Measurements from ENCODE around the gene DAO.
"Not testable (repeated sequence)": the region's sequence is repeated elsewhere in the genome, so short reads cannot be mapped to it uniquely, and the experiment has no call there.

DAO gene

DNA sequence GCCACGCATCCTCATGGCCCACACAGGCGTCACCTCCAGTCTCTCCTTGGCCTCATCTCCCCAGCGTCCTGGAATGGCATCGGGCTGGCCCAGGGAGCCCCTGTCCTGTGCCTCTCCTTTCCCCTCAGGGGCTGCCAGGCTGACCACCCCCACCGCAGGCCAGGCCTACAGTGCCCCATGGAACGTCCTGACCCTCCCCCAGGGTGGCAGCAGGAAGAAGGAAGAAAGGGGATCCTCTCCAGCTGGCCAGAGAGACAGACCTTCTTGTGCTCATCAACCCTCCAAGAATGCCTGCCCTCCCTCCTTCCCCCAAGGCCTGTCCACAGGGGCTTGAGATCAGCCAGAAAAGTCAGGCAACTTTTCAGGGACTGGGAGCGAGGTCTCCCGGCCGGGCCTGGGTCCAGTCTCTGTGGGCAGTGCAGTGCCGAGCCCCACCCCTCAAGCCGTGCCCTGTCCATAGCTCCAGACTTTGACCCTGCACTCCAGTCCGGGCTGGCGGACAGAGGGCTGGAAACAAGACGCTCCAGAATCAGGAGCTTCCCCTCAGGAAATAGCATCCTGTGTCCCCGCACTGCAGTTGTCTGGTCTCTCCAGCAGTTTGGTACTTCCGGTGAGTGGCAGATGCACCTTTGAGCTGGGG is at the start of gene DAO:
TSS of gene DAO (plus strand) at position 478 of the 640 bp plus-strand sequence. CDS start 4,915 bp downstream, outside the sequence.
- no peak for DNase-seq

DNA sequence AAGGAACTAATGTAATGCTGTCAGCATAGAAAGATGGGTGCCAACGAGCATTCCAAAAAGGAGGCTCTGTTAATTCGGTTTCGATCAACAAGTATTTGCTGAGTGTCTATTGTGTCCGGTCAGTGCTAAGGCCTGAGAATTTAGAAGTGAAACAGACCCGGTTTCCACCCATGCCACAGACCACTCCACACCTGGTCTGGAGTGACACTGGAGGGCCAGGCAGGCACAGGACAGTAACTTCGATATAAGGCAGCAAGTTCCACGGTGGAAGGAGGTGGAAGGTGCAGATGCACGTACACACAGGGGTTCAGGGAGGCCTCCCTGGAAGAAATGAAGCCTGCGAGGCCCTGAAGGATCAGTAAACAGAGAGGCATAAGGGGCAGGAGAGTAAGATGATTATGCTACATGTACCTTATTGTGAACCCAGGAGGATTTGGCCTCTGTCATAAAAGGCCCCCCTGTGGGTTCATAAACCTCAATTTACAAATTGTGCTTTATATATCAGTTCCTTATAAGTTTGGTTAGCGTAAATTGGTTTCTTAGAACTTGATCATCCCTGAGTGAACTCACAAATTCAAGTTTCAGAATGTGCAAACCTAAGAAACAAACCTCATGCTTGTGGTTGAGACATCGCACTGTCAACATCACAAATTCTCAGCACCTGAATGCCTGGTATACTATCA is 48.4 kb upstream of the DAO start:
- DNase-seq: no peak

DNA sequence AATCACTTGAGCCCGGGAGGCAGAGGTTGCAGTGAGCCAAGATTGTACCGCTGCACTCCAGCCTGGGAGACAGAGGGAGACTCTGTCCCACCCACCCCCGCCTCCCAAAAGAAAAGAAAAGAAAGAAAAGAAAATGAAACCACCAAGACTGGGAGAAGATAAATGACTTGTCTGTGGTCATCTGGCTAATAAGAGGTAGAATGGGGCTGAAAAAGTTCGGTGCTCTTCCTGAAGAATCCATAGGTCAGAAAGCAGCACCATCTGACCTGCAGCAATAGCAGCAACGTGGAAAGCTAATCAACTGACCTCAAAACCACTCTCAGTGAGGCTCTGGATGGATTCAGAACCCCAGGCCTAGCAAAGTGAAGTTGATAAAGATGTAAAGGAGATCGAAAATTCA is 47.7 kb upstream of the DAO start:
- no peak for DNase-seq

DNA sequence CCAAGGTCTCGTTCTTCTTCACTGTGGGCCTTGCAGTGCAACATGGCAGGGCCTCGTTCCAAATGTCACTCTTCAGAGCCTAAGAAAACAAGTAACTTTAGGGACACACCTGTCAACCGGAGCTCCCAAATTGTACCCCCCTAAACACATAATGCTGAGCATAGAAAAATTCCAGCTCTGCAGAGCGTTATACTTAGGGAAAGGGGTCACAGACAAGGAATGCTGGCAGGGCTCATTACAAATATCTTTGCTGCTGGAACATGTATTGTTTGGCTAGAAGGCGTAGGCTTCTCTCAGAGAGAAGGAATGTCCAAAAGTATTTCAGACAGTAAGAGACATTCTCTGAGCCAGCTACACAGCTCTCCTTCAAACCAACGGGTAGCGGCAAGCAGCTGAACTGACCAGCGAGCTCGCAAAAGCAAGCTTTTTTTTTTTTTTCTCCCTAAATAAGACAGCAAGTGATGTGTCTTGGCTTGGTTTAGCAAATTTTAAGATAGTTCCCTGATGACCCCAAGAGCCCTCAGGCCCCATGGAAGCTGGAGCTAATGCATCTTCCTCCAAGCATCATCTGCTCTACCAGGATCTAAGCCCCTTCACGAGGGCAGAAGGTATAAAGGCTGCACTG is 47.0 kb upstream of the DAO start:
- DNase-seq: no peak

DNA sequence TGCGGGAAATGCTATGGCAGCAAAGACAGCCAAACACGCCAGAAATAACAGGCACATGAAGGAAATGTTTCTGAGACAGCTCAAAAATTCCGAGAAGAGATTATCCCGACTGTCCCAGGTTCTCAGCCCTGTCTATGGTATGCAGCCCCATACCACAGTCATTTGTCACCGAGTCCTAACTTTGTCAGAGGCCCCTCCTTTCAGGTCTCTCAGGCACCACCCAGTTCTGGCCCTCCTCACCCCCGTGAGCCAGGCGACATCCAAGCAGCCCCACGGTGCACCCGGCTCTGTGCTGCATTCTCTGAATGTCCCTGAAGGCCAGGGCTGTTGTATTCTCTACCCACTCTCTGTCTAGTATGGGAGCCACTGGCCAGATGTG is 46.5 kb upstream of the DAO start:
- DNase-seq: no peak

DNA sequence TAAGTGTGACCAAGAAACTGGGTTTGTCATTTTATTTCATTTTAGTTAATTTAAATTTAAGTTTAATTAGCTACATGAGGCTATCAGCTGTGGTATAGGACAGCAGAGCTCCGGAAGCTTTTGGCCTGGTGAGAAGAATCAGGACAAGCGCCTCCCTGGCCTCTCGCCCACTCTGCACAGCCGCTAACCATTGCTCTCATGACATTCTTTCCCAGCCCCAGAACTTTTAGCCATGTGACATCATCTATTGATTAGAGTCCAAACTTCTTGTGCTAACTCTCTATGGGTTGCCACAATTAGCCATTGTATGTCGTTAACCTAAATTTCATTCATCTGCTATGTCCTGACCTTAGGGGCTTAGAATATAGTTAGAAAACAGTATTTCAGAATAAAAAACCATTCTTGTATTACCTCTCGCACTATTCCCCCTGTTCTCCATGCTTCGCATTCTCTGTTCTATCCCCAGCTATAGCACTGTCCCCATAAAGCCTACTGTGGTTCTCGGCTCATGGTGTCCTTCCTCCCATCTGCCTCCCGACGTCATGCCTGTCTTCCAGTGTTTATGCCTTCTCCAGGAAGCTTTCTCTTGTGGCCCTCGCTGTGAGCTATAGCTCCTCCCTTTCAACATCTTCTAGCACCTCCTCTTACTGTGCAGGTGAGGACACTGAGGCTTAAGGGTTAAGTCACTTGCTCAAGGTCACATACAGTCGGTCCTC is 46.0 kb upstream of the DAO start:
- DNase-seq: no peak

DNA sequence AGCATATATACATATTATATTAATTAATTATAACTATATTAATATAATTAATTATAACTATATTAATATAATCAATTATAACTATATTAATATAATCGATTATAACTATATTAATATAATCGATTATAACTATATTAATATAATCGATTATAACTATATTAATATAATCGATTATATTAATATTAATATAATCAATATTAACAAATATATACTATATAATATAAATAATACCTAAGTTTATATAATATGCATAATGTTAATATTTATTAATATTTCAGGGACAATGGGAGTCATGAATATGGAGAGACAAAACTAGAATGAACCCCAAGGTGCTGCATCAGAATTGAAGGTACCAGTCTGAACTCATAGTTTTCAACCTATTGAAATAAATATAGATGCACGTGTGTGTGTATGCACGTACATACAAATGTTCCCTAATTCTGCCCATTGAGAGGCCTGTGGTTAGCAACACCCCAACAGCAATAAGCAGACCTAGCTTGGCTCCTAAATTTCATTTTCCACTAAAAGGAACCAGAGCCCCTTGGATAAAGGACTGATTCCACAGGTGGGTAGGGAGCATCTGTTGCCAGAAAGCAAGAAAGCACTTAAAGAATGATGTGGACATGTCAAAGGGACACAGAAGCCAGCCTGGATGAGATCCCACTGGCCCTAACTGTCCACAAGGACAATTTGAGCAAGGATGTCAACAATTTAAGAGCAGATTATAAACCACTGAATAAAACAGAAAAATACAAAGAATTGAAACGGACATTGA is 43.8 kb upstream of the DAO start:
- DNase-seq: no peak

DNA sequence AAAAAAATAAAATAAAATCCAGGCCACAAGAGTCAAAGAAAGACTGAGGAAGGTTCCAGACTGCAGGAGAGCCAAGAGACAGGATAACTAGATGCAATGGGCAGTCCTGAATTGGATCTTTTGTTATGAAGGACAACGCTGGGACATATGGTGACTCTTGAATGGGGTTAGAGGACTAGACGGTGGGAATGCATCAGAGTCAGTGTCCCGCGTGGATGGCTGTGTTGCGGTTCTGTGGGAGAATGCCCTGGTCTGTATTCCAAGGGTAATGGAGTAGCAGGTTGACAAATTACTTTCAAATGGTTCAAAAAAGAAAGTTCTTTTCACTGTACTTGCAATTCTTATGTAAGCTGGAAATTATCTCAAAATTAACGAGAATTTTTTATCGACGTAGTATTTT is 42.7 kb upstream of the DAO start:
- DNase-seq: no peak

DNA sequence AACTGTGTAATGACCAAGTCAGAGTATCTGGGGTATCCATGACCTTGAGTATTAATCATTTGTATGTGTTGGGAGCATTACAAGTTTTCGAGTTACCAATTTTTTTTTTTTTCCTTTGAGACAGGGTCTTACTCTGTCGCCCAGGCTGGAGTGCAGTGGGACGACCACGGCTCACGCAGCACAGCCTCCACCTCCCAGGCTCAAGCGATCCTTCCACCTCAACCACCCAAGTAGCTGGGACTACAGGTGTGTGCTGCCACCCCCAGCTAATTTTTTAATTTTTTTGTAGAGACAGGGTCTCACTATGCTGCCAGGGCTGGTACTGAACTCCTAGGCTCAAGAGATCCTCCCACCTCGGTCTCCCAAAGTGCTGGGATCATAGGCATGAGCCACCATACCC is 42.2 kb upstream of the DAO start:
- DNase-seq: no peak

DNA sequence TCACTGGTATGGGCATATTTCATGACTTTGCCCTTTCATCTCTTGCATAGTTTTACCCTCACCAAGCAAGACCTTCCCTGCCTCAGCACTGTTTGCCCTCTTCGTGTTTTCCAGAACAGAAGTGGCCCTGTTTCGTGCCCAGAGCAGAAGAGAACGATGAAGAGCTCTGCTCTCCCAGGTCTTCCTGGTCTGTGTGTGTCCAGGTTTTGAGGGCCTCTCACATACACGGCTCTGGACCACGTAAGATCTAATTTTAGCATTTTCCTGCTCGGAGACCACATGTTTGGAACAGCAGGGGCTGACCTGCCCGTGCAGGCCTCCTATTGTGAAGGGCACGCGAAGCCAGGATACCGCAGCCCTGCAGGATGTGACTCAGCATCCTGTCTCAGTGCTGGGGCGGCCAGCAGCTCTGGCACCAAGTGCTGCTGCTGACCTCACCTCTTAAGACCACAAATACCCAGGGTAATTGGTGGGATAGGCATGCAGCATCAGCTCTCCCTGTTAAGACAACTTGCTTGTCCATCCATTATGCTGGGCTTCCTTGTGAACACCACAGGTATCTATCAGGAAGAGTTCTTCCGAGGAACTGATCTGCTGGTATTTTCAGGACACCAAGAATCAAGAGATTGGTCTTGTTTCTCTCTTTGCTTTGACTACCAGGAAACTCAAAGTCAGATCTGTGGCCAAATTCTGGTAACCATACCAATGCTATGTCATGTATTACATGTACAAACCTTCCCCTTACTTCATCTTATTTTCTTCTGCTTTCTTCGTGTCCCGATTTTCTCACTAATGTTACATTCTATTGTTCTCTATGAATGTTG is 41.5 kb upstream of the DAO start:
- DNase-seq: no peak

DNA sequence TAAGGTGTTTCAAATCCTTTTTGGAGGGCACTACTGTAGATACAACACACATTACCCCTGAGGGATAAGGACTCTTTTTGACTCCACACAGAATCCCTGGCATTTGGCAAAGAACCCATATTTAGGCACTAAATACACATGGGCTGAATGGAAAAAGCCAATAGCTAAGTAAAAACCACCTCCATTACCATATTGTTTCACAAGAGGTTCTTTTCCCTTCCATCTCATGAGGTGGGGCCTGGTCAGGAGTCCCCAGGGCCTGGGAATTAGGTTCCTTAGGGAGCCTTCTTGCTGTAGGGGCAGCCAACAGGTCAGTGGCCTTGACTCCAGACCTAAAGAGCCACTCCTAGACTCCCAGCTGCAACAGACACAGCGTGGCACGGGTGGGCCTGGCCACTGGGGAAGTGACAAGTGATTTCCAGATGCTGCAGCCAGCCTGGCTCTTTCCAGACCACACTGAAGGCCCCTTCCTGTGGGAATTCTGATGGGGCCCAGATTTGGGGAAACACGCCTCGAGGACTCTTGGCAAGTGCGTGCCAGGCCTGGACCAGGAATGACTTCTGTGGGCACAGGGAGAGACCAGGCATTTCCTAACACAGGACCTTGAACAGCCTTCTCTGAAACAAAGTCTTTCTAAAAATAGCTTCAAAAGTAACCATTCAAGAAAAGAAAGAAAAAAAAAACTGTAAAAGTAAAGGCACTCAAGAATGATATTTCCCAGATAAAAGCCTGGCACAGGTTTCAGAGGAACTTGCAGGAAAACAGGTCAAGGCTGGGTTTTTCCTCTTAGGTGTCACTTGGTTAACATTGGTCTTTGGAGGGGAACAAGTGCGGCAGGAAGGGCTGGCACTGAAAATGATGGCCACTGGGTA is 40.6 kb upstream of the DAO start:
- no peak for DNase-seq

DNA sequence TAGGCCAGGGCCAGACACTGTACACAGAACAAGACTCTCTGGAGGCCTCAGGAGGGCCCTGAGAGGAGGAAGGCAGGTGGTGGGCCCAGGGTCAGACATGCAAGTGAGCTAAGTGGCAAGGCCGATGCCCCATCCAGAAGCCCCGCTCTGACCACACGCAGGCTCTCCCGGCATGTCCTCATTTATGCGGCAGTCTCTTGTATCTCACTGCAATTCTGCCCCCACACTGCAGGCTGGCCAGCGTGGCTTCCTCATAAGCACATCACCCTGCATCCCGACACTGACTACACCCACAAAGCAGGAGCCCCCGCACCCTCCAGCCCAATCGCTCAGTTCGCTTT is 40.0 kb upstream of the DAO start:
- DNase-seq: no peak

DNA sequence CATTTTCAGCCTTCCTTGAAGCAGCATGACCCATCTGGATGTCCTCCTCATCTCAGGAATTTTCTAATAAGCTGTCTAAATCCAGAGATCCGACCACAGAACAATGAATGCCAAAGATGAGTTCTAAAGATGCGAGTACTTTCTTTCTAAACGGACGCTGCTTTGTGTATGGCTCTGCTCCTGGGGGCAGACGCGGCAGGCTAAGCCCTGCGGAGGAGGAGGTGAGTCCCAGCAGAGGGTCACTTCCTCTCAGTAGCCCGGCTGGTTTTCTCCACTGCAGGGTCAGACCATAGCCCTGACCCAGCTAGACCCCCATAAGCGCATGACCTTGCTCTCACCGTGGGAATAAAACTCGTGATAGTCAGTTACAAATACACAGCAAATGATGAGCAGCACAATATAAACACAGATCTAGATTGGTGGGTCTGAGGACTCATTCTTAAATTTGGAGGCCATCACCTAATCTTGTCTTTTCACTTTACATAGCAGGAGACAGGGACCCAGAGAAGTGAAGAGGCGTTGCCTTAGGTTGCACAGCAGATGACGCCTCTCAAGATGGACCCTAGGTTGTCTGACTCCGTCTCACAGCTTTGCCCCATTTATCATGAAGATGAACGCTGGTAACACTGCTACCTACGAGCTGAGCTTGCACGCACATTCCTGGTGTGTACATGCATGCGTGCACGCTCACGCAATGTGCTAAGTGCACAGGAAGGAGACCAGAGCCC is 39.1 kb upstream of the DAO start:
- DNase-seq: no peak

DNA sequence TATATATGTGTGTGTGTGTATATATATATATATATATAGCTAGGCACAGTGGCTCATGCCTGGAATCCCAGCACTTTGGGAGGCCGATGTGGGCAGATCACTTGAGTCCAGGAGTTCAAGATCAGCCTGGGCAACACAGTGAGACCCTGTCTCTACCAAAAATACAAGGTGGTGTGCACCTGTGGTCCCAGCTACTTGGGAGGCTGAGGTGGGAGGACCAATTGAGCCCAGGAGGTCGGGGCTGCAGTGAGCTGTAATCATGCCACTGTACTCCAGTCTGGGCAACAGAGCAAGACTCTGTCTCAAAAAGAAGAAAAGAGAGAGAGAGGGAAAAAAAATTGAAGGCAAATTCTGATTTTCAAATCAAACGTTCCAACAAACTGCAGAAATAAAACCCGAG is 38.1 kb upstream of the DAO start:
- not testable (repeated sequence) for DNase-seq

DNA sequence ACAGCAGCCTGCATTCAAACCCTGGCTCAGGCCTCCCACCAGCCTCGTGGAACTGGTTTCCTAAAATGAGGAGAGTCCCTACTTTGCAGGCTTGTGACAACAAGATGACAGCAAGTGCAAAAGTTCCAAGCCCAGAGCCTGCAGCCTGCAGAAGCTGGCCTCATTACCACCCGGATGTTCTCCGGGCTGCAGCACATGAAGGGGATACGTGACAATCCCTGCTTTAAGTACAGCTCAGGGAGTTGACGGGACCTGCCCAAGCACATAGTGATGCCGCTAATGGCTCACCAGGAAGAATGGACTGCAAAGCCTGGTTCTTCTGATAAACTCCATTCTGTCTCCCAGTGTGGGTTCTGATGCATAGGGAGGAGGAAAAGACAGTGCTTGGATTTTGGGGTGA is 37.5 kb upstream of the DAO start:
- DNase-seq: no peak

DNA sequence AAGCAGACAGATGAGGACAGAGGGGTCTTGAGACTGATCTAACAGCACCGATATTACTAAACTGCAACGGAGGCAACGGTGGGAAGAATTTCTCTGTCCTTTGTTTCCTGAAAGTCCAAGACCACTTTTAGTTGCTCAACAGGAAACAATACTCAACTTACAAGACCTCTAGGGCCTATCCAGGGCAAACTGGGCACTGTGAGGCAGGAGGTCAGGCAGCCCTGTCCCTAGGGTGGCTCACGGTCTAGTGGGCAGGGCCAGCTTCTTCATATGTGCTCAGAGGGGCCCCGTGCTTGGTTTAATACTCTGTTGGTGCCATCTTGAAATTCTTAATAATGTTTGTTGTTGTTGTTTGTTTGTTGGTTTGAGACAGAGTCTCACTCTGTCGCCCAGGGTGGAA is 36.7 kb upstream of the DAO start:
- no peak for DNase-seq

DNA sequence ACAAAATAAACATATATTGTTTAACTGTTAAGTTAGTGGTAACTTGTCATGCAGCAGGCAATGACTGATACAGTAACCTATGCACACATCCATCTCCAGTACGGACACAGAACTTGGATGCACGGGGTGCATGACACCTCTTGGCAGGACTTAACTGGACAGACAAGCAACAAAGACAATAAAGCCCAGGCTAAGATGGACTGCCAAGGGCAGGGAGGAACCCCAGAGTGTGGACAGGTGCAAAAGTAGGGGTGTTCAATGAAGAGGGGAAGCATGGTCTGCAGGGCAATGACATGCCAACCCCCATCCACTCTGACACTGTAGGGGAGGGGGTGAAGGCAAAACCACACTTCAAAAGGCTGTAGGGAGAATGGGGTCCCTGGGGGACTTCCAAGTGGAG is 34.2 kb upstream of the DAO start:
- DNase-seq: no peak

DNA sequence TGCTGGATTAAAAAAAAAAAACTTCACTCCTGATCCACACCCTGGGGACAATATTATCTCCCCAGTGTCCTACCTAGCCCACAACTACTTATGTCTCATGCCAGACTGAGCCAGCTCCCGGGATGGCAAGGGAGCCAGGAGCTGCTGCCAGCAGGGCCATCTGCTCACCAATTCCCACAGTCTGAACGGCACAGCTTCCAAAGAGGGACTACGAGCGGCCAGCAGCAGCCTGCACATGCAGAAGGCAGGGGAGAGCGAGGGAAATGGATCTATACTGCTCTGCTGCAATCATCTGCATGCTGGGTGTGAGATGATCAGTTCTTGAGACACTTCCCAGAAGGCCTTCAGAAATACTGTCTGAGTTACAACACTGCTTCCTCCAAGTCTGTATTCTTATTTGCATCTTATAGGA is 33.6 kb upstream of the DAO start:
- no peak for DNase-seq

DNA sequence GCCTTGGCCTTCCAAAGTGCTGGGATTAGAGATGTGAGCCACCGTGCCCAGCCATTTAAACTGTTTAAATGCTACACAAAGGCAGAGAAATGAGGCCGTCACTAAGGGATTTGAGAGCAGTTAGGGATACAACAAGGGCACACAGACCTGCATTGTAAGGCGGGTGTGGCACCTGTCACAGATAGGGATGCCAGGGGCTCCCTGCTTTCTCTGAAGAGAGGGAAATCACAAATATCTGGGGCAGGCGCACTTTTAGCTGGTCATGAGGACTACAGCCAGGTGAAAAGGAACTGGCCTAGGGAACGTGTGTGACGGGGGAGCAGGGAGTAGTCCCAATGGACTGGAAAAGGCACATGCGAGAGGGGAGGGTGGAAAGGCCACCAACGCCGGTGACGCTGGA is 32.2 kb upstream of the DAO start:
- no peak for DNase-seq

DNA sequence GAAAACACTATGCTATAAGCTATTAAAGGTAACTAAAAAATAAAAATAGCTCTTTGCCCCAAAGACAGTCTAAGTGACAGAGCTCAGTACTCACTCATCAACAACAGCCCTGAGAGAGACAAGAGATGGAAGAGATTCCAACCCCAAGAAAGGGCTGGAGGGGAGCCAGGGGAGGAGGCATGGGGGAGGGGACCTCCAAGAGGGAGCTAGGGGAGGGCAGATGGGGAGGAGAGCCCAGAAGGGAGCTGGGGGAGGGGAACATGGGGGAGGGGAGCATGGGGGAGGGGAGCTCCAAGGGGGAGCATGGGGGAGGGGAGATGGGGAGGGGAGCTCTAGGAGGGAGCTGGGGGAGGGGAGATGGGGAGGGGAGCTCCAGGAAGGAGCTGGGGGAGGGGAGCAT is 30.2 kb upstream of the DAO start:
- DNase-seq: no peak

Data from NCI-H526 treated with DMSO at 0.1 percent for 48 hours (cell line).